HEK293T (cell line): ENCODE results near the gene GRIN2A.

Experiments used
- ARNT ChIP-seq: fragments of 450-650 bp; IDR thresholded peaks from 2 replicates; pipeline ENCODE4 v1.6.1; 2017; ENCODE audit warnings: mild to moderate bottlenecking
- BHLHE40 ChIP-seq: fragments of 450-650 bp; IDR thresholded peaks from 2 replicates; pipeline ENCODE4 v1.6.1; 2016; ENCODE audit warnings: mild to moderate bottlenecking, moderate library complexity, borderline replicate concordance
- CTBP1 ChIP-seq: fragments of 450-650 bp; IDR thresholded peaks from 2 replicates; pipeline ENCODE4 v1.6.1; 2016; ENCODE audit warnings: borderline replicate concordance
- FOXK2 ChIP-seq: fragments of 450-650 bp; IDR thresholded peaks from 2 replicates; pipeline ENCODE4 v1.6.1; 2016; ENCODE audit warnings: mild to moderate bottlenecking
- FOXM1 ChIP-seq: fragments of 450-650 bp; IDR thresholded peaks from 2 replicates; pipeline ENCODE4 v1.6.1; 2017; ENCODE audit warnings: mild to moderate bottlenecking, borderline replicate concordance
- HDGF ChIP-seq: fragments of 450-650 bp; IDR thresholded peaks from 2 replicates; pipeline ENCODE4 v1.6.1; 2017; ENCODE audit warnings: antibody characterized with exemption, borderline replicate concordance
- PKNOX1 ChIP-seq: fragments of 450-650 bp; IDR thresholded peaks from 2 replicates; pipeline ENCODE4 v1.6.1; 2016
- SP1 ChIP-seq: fragments of 450-650 bp; IDR thresholded peaks from 2 replicates; pipeline ENCODE4 v1.6.1; 2017
- SUZ12 ChIP-seq: fragments of 450-650 bp; IDR thresholded peaks from 2 replicates; pipeline ENCODE4 v1.6.1; 2016; ENCODE audit warnings: mild to moderate bottlenecking
- TARDBP ChIP-seq: fragments of 450-650 bp; IDR thresholded peaks from 2 replicates; pipeline ENCODE4 v1.6.1; 2016
- ZNF384 ChIP-seq: fragments of 450-650 bp; IDR thresholded peaks from 2 replicates; pipeline ENCODE4 v1.6.1; 2016

GRCh38 chr16:10165643-10166042 is 16.6 kb downstream of the GRIN2A start:
- TF ChIP-seq PKNOX1 (no peak), TARDBP (no peak), SP1 (no peak), SUZ12 (no peak), FOXM1 (no peak), BHLHE40 (no peak), ARNT (no peak), CTBP1 (no peak), ZNF384 (no peak), HDGF (no peak), FOXK2 (no peak)
